Dermis blood vessel endothelial cell (primary cell): Measurements from ENCODE around the gene CAMTA1. TPM values are rescaled to one million over a fixed set of nuclear protein-coding genes. Genes with fewer than 3 reads are reported as not detected.
"Not testable (repeated sequence)": the region's sequence is repeated elsewhere in the genome, so short reads cannot be mapped to it uniquely, and the experiment has no call there.

Experiments used
- DNase-seq: peaks from one replicate; pipeline ENCODE4 v3.0.0; 2010
- total RNA-seq: library from RNA; depleted of rRNA; stranded (reverse); fragments of >200 nt; gene quantifications from 2 replicates; pipeline ENCODE4 v1.2.3, GENCODE V29; 2014

Gene CAMTA1
- total RNA-seq, 1 donor from 2014 or later = 58.4 TPM

GRCh38 chr1:7117399-7118281, 332.4 kb downstream of the CAMTA1 start:
- no peak for DNase-seq

GRCh38 chr1:7119156-7119555, 333.9 kb downstream of the CAMTA1 start:
- no peak for DNase-seq

GRCh38 chr1:7120863-7121621, 335.8 kb downstream of the CAMTA1 start:
- DNase-seq = no peak

- DNase-seq = no peak
These were observed 336.4 kb downstream of the CAMTA1 start for GRCh38 chr1:7121622-7121988.

GRCh38 chr1:7127322-7128075, 342.2 kb downstream of the CAMTA1 start:
- no peak for DNase-seq

- DNase-seq = no peak
These were observed 343.0 kb downstream of the CAMTA1 start for GRCh38 chr1:7128293-7128692.

GRCh38 chr1:7130127-7130526, 344.9 kb downstream of the CAMTA1 start:
- no peak for DNase-seq

GRCh38 chr1:7135493-7135892, 350.2 kb downstream of the CAMTA1 start:
- no peak for DNase-seq

- DNase-seq = no peak
These were observed 351.1 kb downstream of the CAMTA1 start for GRCh38 chr1:7136166-7136953.

GRCh38 chr1:7140251-7140650, 355.0 kb downstream of the CAMTA1 start:
- no peak for DNase-seq

- DNase-seq = no peak
These were observed 360.7 kb downstream of the CAMTA1 start for GRCh38 chr1:7145947-7146346.

- no peak for DNase-seq
These were observed 361.5 kb downstream of the CAMTA1 start for GRCh38 chr1:7146710-7147109.

- not testable (repeated sequence) for DNase-seq
These were observed 362.5 kb downstream of the CAMTA1 start for GRCh38 chr1:7147581-7148282.

- DNase-seq = no peak
These were observed 364.0 kb downstream of the CAMTA1 start for GRCh38 chr1:7149080-7149838.

- DNase-seq = no peak
These were observed 365.5 kb downstream of the CAMTA1 start for GRCh38 chr1:7150724-7151280.

- no peak for DNase-seq
These were observed 366.7 kb downstream of the CAMTA1 start for GRCh38 chr1:7151978-7152377.

- DNase-seq = no peak
These were observed 367.4 kb downstream of the CAMTA1 start for GRCh38 chr1:7152655-7153054.

GRCh38 chr1:7153464-7153863, 368.2 kb downstream of the CAMTA1 start:
- DNase-seq = no peak

- no peak for DNase-seq
These were observed 374.0 kb downstream of the CAMTA1 start for GRCh38 chr1:7159116-7159781.

- not testable (repeated sequence) for DNase-seq
These were observed 383.3 kb downstream of the CAMTA1 start for GRCh38 chr1:7168554-7168953.
